Testis (tissue), 3 donors: ENCODE measurements around the gene ADAM17. TPM values are rescaled to one million over a fixed set of nuclear protein-coding genes. Genes with fewer than 3 reads are reported as not detected.

Experiments used
- DNase-seq: peaks from one replicate; pipeline ENCODE4 v3.0.0-alpha.2; 2019
- H3K27ac ChIP-seq, 2 donors: fragments of 200-600 bp; sonication (generic); one replicate each; pipeline ENCODE4 v1.5.1; 2019
- H3K27me3 ChIP-seq: fragments of 200-600 bp; sonication (generic); one replicate; pipeline ENCODE4 v1.5.1; 2019
- H3K36me3 ChIP-seq: fragments of 200-600 bp; sonication (generic); one replicate; pipeline ENCODE4 v1.5.1; 2017; ENCODE audit warnings: low read depth; ENCODE audit errors: missing control alignments
- H3K4me1 ChIP-seq: fragments of 200-600 bp; sonication (generic); one replicate; pipeline ENCODE4 v1.5.1; 2019
- H3K4me3 ChIP-seq, 2 donors: fragments of 200-600 bp; sonication (generic); one replicate each; pipeline ENCODE4 v1.5.1; 2017 to 2019
- H3K9me3 ChIP-seq: fragments of 200-600 bp; sonication (generic); one replicate; pipeline ENCODE4 v1.5.1; 2017
- CTCF ChIP-seq, 3 experiments: fragments of 450-650 bp in 2 of 3; fragments of 200-600 bp in 1 of 3; sonication (generic) in 1 of 3; IDR thresholded peaks; one replicate each; pipeline ENCODE4 v1.5.1; 2016 to 2019; ENCODE audit warnings: antibody characterized with exemption in 3 of 3, mild to moderate bottlenecking in 2 of 3, moderate library complexity in 1 of 3
- POLR2A ChIP-seq: fragments of 450-650 bp; IDR thresholded peaks from one replicate; pipeline ENCODE4 v1.6.1; 2017; ENCODE audit warnings: antibody characterized with exemption, mild to moderate bottlenecking, moderate library complexity
- WGBS, 2 donors: methylation state at CpG; one replicate each; pipeline ENCODE4 v1.1.5; 2018; 5-methylcytosine and 5-hydroxymethylcytosine counted together
- intact Hi-C: fragments of 100-400 bp; cut with DNase I; formaldehyde crosslinking; loops from one replicate; pipeline ENCODE4 v1.15.1; 2023; ENCODE audit warnings: low total_unique reads
- polyA plus RNA-seq: library from polyadenylated mRNA; stranded (reverse); fragments of 350-450 nt; fragmentation: Illumina TruSeq; extraction: RNeasy Lipid Tissue Mini Kit (QIAGEN cat#74804); gene quantifications from one replicate; pipeline ENCODE4 v1.2.3, GENCODE V29; 2014; ENCODE audit warnings: low read depth, low replicate concordance; ENCODE audit not compliant: insufficient read depth
- total RNA-seq, 2 donors: library from RNA; depleted of rRNA; stranded (reverse); fragments of >200 nt; gene quantifications; one replicate each; pipeline ENCODE4 v1.2.3, GENCODE V29; 2016

Gene ADAM17
- total and polyA plus RNA-seq, 3 donors from 2014 or later: 37.0 to 66.9 (median 61.6) TPM

- Histone ChIP-seq H3K27me3 (no peaks in the 10 kb centered on the region), H3K27ac (no peak overlapping the region), H3K4me1 (peaks cover 11% of the 10 kb centered on the region), H3K9me3 (no peaks in the 10 kb centered on the region), H3K36me3 (no peaks in the 10 kb centered on the region), H3K4me3 (no peak overlapping the region)
- 85 to 90% methylated on average over 4 of the region's 4 CpGs for WGBS, 2 donors
- no peak for TF ChIP-seq POLR2A
- no peak for TF ChIP-seq CTCF (IDR thresholded peaks at IDR 0.05)
- DNase-seq: no peak
- intact Hi-C loops: no loop called here
Measured at GRCh38 chr2:9532421-9532820, 23.2 kb downstream of the ADAM17 start.

DNA sequence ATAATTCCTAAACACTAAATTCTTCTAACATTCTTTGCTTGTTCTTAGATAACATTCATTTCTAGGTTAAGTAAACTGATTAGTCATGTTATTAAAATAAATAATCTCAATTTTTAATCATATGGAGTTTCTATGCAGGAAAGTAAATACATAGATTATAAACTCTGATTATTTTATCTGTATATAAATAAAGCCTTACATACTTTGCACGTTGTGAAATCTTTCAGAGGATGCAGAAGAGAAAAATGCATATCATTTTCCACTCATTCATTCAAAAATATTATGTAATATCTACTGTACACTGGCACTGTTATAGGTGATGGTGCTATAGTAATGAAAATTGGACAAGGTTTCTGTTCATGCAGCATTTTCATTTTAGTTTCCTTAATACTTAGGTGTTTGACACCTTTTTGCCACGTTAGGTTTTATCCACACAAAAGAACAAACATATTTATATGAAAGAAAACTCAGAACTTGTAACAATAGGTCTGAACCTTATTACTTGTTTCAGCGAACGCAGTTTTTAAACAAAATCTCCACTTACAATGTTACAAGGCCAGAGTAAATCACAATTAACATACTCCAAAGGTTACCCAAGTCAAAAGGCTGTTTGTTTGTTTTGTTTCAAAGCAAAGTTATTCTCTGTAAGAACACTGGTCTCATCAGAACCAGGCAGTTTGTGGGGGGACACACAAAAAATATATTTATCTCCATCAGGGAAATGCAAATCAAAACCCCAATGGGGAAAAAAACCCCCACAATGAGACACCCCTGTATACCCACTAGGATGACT lies 27.4 kb downstream of the ADAM17 start:
- H3K27me3 ChIP-seq: no peaks in the 10 kb centered on the region
- no peaks in the 10 kb centered on the region for H3K9me3 ChIP-seq
- peak overlapping the region in 1 of 2 donors; percentile 20 for H3K27ac ChIP-seq
- no peak overlapping the region for H3K4me3 ChIP-seq
- WGBS, 2 donors: 58 to 63% methylated on average over 4 of the region's 4 CpGs
- no peaks in the 10 kb centered on the region for H3K36me3 ChIP-seq
- TF ChIP-seq CTCF (IDR thresholded peaks at IDR 0.05) (no peak), POLR2A (no peak)
- intact Hi-C loops: no loop called here
- H3K4me1 ChIP-seq: peaks cover under 1% of the 10 kb centered on the region
- no peak for DNase-seq

- Histone ChIP-seq H3K4me3 (no peak overlapping the region), H3K27me3 (no peaks in the 10 kb centered on the region), H3K27ac (no peak overlapping the region), H3K9me3 (no peaks in the 10 kb centered on the region), H3K4me1 (no peaks in the 10 kb centered on the region), H3K36me3 (no peaks in the 10 kb centered on the region)
- intact Hi-C loops: no loop called here
- TF ChIP-seq POLR2A (no peak), CTCF (IDR thresholded peaks at IDR 0.05) (no peak)
- no peak for DNase-seq
- 80% methylated on average over 2 of the region's 2 CpGs for WGBS, 2 donors
Measured at GRCh38 chr2:9525266-9525665, 30.4 kb downstream of the ADAM17 start.

DNA sequence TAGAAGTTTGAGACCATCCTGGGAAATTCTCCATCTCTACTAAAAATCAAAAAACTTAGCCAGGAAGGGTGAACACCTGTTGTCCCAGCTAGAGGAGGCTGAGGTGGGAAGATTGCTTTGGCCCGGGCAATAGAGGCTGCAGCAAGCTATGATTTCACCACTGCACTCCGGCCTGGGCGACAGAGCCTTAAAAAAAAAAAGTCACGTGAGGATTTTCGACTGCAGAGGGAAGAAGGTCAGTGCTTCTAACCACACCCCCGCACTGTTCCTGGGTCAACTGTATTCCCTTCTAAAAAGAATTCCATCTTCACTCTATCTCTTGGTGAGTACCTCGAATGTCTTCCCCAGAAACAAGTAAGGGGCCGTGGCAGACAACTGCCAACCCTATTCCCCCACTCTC lies 31.3 kb downstream of the ADAM17 start:
- Histone ChIP-seq H3K4me1 (no peaks in the 10 kb centered on the region), H3K36me3 (no peaks in the 10 kb centered on the region), H3K27ac (no peak overlapping the region), H3K4me3 (no peak overlapping the region), H3K27me3 (no peaks in the 10 kb centered on the region), H3K9me3 (no peaks in the 10 kb centered on the region)
- 82 to 90% methylated on average over 8 of the region's 8 CpGs for WGBS, 2 donors
- TF ChIP-seq CTCF (IDR thresholded peaks at IDR 0.05) (no peak), POLR2A (no peak)
- DNase-seq: no peak
- intact Hi-C loops: no loop called here

GRCh38 chr2:9519250-9519649 lies 36.4 kb downstream of the ADAM17 start:
- intact Hi-C loops: no loop called here
- Histone ChIP-seq H3K27ac (no peak overlapping the region), H3K4me1 (no peaks in the 10 kb centered on the region), H3K36me3 (no peaks in the 10 kb centered on the region), H3K27me3 (no peaks in the 10 kb centered on the region), H3K4me3 (no peak overlapping the region), H3K9me3 (no peaks in the 10 kb centered on the region)
- no peak for DNase-seq
- TF ChIP-seq POLR2A: no peak
- TF ChIP-seq CTCF (IDR thresholded peaks at IDR 0.05): no peak
- WGBS, 2 donors: 93 to 96% methylated on average over 2 of the region's 2 CpGs
